HEK293 (cell line): ENCODE results near the gene CDKN2D.

Experiments used
- GFI1B ChIP-seq: fragments of 450-650 bp; formaldehyde crosslinking; IDR thresholded peaks from 2 replicates; pipeline ENCODE4 v1.5.1; 2016; ENCODE audit warnings: missing biosample characterization, missing genetic modification characterization
- GLI4 ChIP-seq: fragments of 450-650 bp; formaldehyde crosslinking; IDR thresholded peaks from 2 replicates; pipeline ENCODE4 v1.5.1; 2016; ENCODE audit warnings: missing biosample characterization, missing genetic modification characterization
- HIC1 ChIP-seq: fragments of 450-650 bp; formaldehyde crosslinking; IDR thresholded peaks from 2 replicates; pipeline ENCODE4 v1.5.1; 2016; ENCODE audit warnings: missing biosample characterization, missing genetic modification characterization
- KLF10 ChIP-seq: fragments of 450-650 bp; IDR thresholded peaks from 2 replicates; pipeline ENCODE4 v1.5.1; 2018; ENCODE audit warnings: missing biosample characterization, mild to moderate bottlenecking, missing genetic modification characterization
- KLF9 ChIP-seq: fragments of 450-650 bp; formaldehyde crosslinking; IDR thresholded peaks from 2 replicates; pipeline ENCODE4 v1.5.1; 2016; ENCODE audit warnings: missing biosample characterization, missing genetic modification characterization, low read depth
- SCRT1 ChIP-seq: fragments of 450-650 bp; formaldehyde crosslinking; IDR thresholded peaks from 2 replicates; pipeline ENCODE4 v1.5.1; 2016; ENCODE audit warnings: missing biosample characterization, missing genetic modification characterization, borderline replicate concordance
- SP7 ChIP-seq: fragments of 450-650 bp; formaldehyde crosslinking; IDR thresholded peaks from 2 replicates; pipeline ENCODE4 v1.5.1; 2016; ENCODE audit warnings: missing biosample characterization, missing genetic modification characterization
- ZBTB17 ChIP-seq: fragments of 450-650 bp; formaldehyde crosslinking; IDR thresholded peaks from 2 replicates; pipeline ENCODE4 v1.5.1; 2016; ENCODE audit warnings: missing biosample characterization, missing genetic modification characterization
- ZBTB48 ChIP-seq: fragments of 450-650 bp; formaldehyde crosslinking; IDR thresholded peaks from 2 replicates; pipeline ENCODE4 v1.5.1; 2016; ENCODE audit warnings: missing biosample characterization, missing genetic modification characterization
- ZBTB7A ChIP-seq: fragments of 450-650 bp; formaldehyde crosslinking; IDR thresholded peaks from 2 replicates; pipeline ENCODE4 v1.5.1; 2016; ENCODE audit warnings: low read depth, missing biosample characterization, missing genetic modification characterization
- ZFHX2 ChIP-seq: fragments of 450-650 bp; formaldehyde crosslinking; conservative IDR thresholded peaks from 2 replicates; pipeline ENCODE4 v1.5.1; 2016; ENCODE audit warnings: missing biosample characterization, missing genetic modification characterization
- ZFP41 ChIP-seq: fragments of 450-650 bp; formaldehyde crosslinking; IDR thresholded peaks from 2 replicates; pipeline ENCODE4 v1.5.1; 2016; ENCODE audit warnings: missing biosample characterization, missing genetic modification characterization, borderline replicate concordance
- ZNF10 ChIP-seq: fragments of 450-650 bp; formaldehyde crosslinking; IDR thresholded peaks from 2 replicates; pipeline ENCODE4 v1.5.1; 2017; ENCODE audit warnings: missing biosample characterization, missing genetic modification characterization
- ZNF157 ChIP-seq: fragments of 450-650 bp; formaldehyde crosslinking; IDR thresholded peaks from 2 replicates; pipeline ENCODE4 v1.5.1; 2016; ENCODE audit warnings: missing biosample characterization, missing genetic modification characterization
- ZNF19 ChIP-seq: fragments of 450-650 bp; formaldehyde crosslinking; IDR thresholded peaks from 2 replicates; pipeline ENCODE4; 2016; ENCODE audit warnings: missing biosample characterization, missing genetic modification characterization, low read depth
- ZNF2 ChIP-seq: fragments of 450-650 bp; formaldehyde crosslinking; IDR thresholded peaks from 2 replicates; pipeline ENCODE4 v1.5.1; 2016; ENCODE audit warnings: missing biosample characterization, missing genetic modification characterization
- ZNF324 ChIP-seq: fragments of 450-650 bp; formaldehyde crosslinking; IDR thresholded peaks from 2 replicates; pipeline ENCODE4 v1.5.1; 2016; ENCODE audit warnings: missing biosample characterization, missing genetic modification characterization
- ZNF366 ChIP-seq: fragments of 450-650 bp; formaldehyde crosslinking; conservative IDR thresholded peaks from 2 replicates; pipeline ENCODE4 v1.5.1; 2016; ENCODE audit warnings: missing biosample characterization, missing genetic modification characterization
- ZNF501 ChIP-seq: fragments of 450-650 bp; formaldehyde crosslinking; IDR thresholded peaks from 2 replicates; pipeline ENCODE4 v1.5.1; 2016; ENCODE audit warnings: missing biosample characterization, missing genetic modification characterization
- ZNF513 ChIP-seq: fragments of 450-650 bp; IDR thresholded peaks from 2 replicates; pipeline ENCODE4 v1.5.1; 2018; ENCODE audit warnings: missing biosample characterization, missing genetic modification characterization
- ZNF521 ChIP-seq: fragments of 450-650 bp; formaldehyde crosslinking; IDR thresholded peaks from 2 replicates; pipeline ENCODE4 v1.5.1; 2017; ENCODE audit warnings: missing biosample characterization, mild to moderate bottlenecking, missing genetic modification characterization
- ZNF530 ChIP-seq: fragments of 450-650 bp; formaldehyde crosslinking; IDR thresholded peaks from 2 replicates; pipeline ENCODE4 v1.5.1; 2016; ENCODE audit warnings: low read depth, missing biosample characterization, missing genetic modification characterization
- ZNF629 ChIP-seq: fragments of 450-650 bp; formaldehyde crosslinking; IDR thresholded peaks from 2 replicates; pipeline ENCODE4 v1.5.1; 2017; ENCODE audit warnings: missing biosample characterization, missing genetic modification characterization
- ZNF664 ChIP-seq: fragments of 450-650 bp; formaldehyde crosslinking; IDR thresholded peaks from 2 replicates; pipeline ENCODE4 v1.5.1; 2016; ENCODE audit warnings: missing biosample characterization, missing genetic modification characterization
- ZNF843 ChIP-seq: fragments of 450-650 bp; formaldehyde crosslinking; IDR thresholded peaks from 2 replicates; pipeline ENCODE4 v1.5.1; 2016; ENCODE audit warnings: missing biosample characterization, missing genetic modification characterization
- TF ChIP-seq, protein P1 (sequence below): fragments of 450-650 bp; formaldehyde crosslinking; IDR thresholded peaks from 2 replicates; pipeline ENCODE4 v1.5.1; 2016; ENCODE audit warnings: missing biosample characterization, missing genetic modification characterization

Gene CDKN2D

GRCh38 chr19:10568826-10569651 lies at the start of gene CDKN2D (continued):
- no peak for TF ChIP-seq ZNF521 (tag by site-specific recombination)
- TF ChIP-seq ZBTB17 (tag by site-specific recombination), result peak; percentile 80
- TF ChIP-seq ZNF513 (tag by site-specific recombination), result no peak
- TF ChIP-seq ZNF10 (tag by site-specific recombination), result peak; percentile 74; the same call in 1 of the 2 replicates
- TF ChIP-seq ZFP41, result no peak
- TF ChIP-seq, protein P1, sequence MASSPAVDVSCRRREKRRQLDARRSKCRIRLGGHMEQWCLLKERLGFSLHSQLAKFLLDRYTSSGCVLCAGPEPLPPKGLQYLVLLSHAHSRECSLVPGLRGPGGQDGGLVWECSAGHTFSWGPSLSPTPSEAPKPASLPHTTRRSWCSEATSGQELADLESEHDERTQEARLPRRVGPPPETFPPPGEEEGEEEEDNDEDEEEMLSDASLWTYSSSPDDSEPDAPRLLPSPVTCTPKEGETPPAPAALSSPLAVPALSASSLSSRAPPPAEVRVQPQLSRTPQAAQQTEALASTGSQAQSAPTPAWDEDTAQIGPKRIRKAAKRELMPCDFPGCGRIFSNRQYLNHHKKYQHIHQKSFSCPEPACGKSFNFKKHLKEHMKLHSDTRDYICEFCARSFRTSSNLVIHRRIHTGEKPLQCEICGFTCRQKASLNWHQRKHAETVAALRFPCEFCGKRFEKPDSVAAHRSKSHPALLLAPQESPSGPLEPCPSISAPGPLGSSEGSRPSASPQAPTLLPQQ (tag by site-specific recombination), result 0 out of 2 replicates have a peak, but pooled peaks have one; percentile 40
- peak; percentile 87 for TF ChIP-seq ZNF324 (tag by site-specific recombination)
- TF ChIP-seq ZNF530 (tag by site-specific recombination), result no peak
- TF ChIP-seq ZBTB7A (tag by site-specific recombination), result peak; percentile 73; the same call in 1 of the 2 replicates
- peak; percentile 43; the same call in 1 of the 2 replicates for TF ChIP-seq KLF9 (tag by site-specific recombination)
- peak; percentile 90 for TF ChIP-seq HIC1 (tag by site-specific recombination)
- no peak for TF ChIP-seq ZNF19 (tag by site-specific recombination)
- peak; percentile 74 for TF ChIP-seq ZNF629
- TF ChIP-seq GLI4 (tag by site-specific recombination), result peak; percentile 70; the same call in 1 of the 2 replicates
- no peak for TF ChIP-seq ZNF664 (tag by site-specific recombination)
- no peak for TF ChIP-seq GFI1B (tag by site-specific recombination)
- peak; percentile 86 for TF ChIP-seq KLF10 (tag by site-specific recombination)
- peak; percentile 54; the same call in 1 of the 2 replicates for TF ChIP-seq ZNF501 (tag by site-specific recombination)
- peak; percentile 74 for TF ChIP-seq ZNF2
- TF ChIP-seq ZNF843 (tag by site-specific recombination), result 0 out of 2 replicates have a peak, but pooled peaks have one; percentile 41
- no peak for TF ChIP-seq ZNF157
- peak; percentile 77 for TF ChIP-seq ZFHX2 (tag by site-specific recombination)
- peak; percentile 84 for TF ChIP-seq ZNF366 (tag by site-specific recombination)
- TF ChIP-seq SP7 (tag by site-specific recombination), result peak; percentile 84
- TF ChIP-seq SCRT1, result peak; percentile 57; the same call in 1 of the 2 replicates
- peak; percentile 50; the same call in 1 of the 2 replicates for TF ChIP-seq ZBTB48 (tag by site-specific recombination)
